ENCODE results near the gene MBP.
"Not testable (repeated sequence)": the region's sequence is repeated elsewhere in the genome, so short reads cannot be mapped to it uniquely, and the experiment has no call there.

The MBP gene

DNA sequence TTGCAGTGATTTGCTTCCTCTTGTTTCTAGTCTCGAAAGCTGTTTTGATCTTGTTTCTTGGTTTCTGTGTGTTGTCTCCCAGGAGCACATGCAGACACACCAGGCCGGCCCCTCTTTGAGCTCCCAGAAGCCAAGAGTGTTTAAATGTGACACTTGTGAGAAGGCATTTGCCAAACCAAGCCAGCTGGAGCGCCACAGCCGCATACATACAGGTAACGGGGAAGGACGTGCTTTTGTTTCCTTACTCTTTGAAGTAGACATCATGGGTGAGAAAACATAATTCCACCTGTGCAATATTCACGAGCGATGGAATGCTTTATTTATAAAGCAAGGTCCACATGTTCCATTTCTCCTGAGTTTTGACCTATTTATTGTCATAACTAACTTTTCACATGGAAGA, 173.0 kb downstream of the MBP start:
- no peak for DNase-seq

DNA sequence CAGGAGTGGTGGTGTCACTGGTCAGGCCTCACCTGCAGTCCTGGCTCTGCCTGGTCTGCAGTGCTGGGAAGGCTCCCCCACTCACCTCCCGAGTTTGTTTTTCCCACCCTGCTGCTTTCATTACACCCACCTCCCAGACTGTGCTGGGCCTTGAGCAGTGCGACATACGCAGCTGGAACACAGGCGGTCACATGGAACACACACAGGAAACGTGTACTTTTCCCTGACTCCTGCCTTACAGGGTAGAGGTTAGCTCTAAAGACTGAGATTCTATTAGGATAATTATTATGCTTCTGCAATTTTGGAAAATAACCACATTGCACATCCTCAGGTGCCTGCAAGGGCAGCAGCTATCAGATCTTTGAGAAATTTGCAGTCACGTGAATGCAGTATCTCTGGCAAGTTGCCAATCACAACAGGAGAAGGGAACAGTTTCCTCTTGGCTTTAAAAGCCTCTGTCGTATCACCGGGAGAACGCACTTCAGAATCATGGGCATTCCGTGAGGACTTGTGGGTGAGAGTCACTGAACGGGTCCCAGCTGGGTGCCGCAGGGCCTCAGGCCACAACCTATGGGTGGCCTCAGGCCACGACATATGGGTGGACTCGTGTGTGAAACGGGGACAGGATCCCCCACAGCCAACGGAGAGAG, 173.8 kb downstream of the MBP start:
- DNase-seq: no peak

DNA sequence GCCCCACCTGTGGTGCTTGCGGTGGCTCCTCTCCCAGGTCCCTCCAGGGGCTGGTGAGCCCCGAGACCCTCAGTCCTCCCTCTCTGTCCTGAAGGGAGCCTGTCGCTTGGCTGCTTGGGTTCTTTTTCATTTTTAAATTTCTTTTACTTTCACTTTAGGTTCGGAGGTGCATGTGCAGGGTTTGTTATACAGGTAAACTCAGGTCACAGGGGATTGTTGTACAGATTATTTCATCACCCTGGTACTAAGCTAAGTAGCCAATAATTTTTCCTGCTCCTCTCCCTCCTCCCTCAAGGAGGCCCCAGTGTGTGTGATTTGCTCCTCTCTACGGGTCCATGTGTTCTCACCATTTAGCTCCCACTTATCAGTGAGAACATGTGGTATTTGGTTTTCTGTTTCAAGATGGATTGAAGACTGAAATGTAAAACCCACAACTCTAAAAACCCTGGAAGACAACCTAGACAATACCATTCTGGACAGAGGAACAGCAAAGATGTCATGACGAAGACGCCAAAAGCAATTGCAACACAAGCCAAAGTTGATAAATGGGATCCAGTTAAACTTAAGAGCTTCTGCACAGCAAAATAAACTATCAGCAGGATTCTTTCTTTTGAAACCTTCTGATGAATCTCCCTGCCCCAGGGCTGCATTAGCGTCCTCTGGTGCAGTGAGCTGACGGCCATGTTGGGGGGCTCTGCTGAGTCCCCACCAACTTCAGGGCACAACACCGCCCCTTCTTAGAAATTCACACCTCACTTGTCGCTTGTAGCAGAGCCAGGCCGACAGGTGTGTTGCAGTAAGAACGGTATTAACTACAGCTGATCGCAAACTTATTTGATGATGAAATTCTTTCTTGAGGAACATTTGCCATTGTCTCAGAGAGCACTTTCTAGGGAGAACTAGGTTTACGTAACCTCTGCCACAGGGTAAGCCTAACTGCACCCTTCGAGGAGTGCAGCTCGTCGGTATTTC, 174.9 kb downstream of the MBP start:
- no peak for DNase-seq

DNA sequence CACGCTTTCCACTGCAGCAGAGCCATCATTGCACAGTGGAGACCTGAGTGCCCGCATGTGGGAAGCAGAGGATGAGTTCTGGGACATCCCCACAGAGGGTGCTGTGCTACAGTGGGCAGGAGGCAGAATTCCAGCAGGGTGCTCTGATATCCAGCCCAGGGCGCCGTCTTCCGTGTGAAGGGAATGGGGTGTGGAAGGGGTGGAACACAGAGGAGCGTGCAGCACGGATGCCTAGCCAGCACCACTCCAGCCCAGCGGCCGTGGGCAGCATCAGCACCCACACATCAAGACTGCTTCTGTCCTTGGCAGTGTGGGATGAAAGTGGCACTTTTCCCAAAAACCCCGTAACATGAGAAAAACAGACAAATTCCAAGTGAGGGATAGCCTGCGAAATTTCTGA, 175.9 kb downstream of the MBP start:
- no peak for DNase-seq

DNA sequence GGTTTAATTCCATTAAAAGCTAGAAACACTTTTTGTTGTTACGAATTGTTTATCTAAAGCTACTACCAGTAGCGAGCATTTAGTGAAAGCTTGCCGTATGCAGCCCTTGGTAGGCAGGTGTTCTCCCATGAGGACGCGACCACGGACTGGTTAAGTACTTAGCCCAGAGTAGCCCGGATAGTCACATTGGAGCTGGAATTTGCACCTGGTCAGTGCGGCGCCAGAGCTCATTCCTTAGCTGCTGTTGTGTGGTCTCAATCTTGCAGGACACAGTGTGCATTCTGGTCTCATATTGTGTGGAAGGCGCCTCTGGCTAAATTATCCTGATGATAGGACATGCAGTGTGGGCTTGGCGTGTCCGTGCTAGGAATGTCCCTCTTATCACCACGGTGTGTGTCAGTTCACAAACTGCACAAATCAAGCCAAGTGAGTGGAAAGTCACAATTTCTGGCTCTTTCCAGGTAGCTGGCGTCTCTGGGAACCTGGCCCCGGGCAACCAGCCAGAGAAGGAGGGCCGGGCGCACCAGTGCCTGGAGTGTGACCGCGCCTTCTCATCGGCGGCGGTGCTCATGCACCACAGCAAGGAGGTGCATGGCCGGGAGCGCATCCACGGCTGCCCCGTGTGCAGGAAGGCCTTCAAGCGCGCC, 176.9 kb downstream of the MBP start:
- no peak for DNase-seq

DNA sequence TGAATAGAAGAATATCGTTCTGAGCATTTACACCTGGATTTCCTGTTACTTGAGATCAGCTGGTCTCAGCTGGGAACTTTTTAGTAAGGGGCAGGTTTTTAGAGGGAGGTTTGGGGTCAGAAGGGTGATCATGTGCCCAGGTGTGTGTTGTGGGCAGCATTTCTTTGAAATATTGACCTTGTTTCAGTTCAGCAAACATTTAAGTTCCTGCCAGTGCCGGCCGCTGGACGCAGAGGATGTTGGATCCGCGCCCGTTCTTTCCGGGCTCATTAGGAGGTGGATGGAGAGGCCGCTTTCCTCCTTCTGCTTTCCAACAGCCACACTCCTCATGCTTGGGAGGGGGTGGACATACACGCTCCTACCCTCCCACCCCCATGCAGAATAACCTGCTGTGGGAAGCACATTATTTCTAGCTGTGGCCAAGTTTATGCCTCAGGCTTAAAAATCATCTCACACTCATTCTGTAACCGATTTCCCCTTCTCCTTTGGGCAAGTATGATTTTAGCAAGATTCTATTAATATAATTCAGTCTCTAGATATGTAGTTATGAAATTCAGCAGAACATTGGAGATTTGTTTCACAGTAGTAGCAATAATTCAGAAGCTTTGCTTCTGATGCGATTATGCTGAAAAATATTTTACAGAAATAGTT, 178.9 kb downstream of the MBP start:
- DNase-seq: no peak

DNA sequence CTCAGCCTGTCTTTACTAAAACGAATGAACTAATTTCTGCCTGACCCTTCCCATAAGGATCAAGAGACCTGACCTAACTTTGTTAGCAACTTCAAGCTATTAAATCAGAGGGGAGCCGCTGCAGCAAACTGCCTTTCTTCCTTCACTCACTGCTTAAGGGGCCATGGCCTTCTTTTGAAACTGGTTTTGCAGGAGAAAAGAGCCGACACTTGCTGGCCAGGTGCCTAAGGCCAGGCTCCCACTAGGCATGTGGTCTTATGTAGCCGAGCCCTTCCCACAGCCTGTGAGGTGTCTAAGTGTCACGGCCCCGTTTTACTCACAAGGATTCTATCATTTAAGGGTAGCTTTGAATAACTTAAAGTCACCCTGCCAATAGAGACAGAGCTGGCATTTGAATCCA, 179.4 kb downstream of the MBP start:
- no peak for DNase-seq

DNA sequence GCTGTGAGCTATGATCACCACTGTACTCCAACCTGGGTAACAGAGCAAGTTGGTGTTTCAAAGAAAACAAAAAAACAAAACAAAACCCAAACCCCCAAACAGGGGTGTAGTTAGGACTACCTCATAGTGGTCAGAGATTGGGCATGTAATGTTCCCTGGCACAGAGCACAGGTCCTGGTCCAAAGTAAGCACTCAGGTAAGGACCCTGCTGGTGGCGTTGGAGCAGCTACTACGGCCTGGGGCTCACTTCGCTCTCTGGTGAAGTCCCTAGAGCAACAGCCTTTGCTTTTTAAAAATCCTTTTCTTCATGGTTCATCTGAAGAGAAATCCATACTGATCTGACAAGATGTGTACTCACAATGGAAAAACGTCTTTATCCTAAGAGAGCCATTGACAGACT, 179.8 kb downstream of the MBP start:
- no peak for DNase-seq

DNA sequence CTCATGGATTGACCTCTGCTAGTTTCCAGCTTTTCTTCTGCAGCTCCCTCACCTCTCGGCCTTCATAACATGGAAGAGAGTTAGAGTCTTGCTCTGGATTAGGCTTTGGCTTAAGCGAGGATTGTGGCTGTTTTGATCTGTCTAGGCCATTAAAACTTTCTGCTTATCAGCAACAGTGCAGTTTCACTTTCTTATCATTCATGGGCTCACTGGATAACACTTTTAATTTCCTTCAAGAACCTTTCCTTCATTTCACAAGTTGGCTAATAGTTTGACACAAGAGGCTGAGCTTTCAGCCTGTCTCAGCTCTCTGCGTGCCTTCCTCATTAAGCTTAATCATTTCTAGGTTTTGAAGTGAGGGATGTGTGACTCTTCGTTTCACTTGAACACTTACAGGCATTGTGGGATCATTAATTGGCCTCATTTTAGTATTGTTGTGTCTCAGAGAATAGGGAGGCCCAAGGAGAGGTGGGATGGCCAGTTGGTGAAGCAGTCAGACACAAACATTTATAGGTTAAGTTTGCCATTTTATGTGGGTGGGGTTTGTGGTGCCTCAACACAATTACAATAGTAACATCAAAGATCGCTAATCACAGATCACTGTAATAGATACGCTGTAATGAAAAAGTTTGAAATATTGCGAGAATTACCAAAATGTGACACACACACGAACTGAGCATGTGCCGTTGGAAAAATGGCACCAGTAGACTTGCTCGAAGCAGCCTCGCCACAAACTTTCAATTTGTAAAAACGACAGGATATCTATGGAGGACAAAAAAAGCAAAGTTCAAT, 180.9 kb downstream of the MBP start:
- no peak for DNase-seq

DNA sequence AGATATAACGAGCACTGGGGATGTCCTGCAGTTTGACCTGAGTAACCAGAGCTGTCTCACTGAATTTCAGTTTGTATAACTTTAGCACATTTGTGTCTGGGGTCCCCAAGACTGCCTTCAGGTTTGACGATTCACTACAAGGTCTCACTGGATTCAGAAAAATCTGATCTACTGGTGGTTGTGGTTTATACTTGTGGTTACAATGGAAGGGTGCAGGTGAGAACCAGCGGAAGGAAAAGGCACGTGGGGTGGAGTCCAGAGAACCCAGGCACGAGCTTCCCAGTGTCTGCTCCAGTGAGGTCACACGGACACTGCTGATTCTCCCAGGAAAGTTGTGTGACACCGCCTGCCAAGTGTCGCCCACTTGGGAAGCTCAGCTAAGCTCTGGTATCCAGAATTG, 184.2 kb downstream of the MBP start:
- DNase-seq: no peak

DNA sequence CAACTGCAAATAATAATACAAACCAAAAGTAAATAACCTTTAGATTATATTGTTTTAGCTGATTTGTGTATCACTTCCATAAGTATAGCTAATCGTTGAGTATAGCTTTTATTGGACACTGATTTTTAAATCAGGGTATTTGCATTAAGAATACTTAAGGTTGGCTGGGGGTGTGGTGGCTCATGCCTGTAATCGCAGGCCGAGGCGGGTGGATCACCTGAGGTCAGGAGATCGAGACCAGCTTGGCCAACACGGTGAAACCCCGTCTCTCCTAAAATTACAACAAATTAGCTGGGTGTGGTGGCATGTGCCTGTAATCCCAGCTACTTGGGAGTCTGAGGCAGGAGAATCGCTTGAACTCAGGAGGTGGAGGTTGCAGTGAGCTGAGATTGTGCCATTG, 188.2 kb downstream of the MBP start:
- DNase-seq: not testable (repeated sequence)

DNA sequence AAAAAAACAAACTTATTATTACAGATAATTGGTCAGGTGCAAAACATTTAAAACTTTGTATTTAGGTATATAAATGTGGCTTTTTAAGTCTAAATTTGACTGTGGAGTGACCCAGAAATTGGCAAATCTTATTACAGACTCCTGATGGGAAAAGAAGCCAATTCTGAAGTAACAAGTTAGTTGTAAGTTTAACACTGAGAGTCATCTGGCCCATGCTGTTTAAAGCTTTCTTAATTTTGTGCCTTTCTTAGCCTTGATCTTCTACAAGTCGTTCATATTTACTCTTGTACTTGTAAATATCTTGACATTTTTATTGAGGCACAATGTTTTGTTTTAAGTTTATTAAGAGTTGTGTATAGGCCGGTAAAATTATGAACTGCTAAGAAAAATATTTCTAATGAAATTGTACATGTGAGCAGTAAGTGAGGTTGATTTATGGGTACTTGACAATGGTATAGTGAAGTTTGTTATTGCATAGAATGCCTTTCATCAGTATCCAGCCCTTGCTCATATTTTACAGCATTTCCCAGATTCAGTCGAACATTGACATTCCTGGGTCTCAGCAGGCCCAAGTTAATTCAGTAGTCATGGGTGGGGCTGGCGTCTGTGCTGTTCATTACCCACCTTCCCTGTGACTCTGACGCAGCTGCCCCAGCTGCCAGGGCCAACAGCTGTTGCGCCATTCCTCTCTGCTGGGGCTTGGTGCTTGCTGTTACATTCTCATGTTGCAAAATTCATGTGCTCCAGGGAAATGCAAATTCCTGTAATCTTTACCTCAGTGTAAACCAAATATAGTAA, 188.8 kb downstream of the MBP start:
- DNase-seq: no peak

DNA sequence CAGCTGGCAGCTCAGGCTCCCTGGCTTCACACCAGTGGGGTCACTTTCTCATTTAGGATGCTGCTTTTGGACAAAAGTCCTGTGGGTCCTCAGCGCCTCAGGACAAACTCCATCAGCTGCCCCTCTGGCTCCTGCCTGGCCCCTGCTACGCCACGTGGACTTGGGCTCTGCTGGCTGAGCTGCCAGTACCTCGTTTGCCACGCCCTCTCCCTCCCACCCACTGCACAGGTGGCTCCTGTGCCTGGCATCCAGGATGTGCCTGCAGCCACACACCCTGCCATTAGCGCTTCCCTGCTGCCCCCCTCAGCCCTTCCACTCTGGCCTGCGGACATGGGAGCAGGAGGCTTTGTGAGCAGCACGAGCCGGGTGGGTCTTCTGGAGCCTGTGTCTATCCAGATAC, 191.3 kb downstream of the MBP start:
- DNase-seq: no peak

DNA sequence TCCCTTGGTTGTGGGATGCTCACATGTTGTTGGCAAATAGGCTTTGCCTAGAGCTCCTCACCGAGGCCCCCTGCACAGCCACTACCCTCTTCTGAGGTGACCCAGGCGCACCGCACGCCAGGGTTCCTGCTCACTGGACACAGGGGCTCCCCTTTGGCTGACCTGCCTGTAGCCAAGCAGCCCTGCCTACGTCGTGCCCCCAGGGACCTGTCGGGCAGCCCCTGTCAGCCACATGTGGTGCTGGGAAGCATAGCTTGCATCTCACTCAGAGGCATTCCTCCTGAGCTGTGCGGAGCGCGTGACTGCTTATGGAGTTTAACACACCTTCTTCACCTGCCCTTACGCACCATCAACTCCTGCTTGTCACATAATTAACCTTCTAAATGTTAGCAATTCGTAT, 194.0 kb downstream of the MBP start:
- DNase-seq: no peak

DNA sequence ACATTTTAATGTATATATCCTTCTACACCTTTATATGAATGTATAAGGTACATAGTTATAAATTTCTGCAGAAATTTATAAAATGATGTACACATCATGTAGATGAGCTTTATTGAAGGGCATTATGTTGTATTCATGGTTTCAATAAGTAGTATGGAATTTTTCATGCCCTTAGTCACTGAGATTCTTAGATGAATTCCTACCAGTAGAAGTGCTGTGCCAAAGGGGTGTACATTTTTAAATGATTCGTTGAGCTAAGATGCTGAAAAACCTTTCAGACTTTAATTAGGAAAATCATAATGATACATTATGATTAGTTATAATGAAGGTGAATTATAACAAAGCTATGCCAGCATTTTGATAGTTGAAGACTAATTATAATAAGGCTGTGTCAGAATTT, 195.0 kb downstream of the MBP start:
- DNase-seq: no peak

DNA sequence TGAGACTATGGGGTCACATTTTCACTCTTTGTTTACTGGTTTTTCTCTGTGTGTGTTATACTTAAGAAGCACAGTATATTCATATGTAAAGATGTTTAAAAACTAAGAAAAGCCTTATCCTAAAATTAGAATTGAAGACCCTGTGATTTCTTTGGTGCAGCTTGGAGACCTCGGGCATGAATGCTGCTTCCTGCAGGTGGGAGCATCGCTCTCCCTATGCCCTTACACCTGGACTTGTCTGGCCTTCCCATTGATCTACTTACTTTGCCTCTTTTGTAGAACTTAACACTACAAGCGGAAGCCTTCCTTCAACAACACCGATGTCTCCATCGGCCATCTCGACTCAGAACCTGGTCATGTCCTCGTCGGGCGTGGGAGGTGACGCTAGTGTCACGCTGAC, 195.7 kb downstream of the MBP start:
- no peak for DNase-seq

DNA sequence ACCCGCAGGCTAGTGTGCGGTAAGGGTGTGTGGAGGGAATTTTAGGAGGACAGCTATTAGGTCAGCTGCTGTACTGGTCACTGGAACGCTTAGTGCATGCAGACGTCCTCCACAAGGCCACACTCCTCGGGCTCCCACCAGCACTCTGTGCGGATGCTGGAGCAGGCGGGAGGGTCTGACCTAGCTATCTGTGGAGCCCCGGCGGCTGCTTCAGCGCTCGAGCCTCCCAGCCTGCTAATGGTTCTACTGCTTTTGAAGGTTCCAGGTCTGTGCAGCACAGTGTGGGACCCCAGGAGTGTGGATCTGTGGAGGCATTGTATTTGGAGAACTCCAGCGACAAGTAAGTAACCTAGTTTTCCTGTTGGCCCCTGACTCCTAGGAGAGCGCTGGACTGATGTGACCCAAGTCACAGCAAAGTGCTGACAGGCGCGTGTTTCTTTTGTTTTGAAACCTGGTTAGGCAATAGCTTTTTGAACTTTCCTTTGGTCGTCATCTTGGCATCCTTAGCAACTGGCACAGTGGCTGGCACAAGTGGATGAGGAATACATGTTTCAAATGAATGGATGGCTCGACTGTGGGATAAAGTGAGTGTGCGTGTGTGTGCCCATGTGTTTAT, 196.8 kb downstream of the MBP start:
- no peak for DNase-seq

DNA sequence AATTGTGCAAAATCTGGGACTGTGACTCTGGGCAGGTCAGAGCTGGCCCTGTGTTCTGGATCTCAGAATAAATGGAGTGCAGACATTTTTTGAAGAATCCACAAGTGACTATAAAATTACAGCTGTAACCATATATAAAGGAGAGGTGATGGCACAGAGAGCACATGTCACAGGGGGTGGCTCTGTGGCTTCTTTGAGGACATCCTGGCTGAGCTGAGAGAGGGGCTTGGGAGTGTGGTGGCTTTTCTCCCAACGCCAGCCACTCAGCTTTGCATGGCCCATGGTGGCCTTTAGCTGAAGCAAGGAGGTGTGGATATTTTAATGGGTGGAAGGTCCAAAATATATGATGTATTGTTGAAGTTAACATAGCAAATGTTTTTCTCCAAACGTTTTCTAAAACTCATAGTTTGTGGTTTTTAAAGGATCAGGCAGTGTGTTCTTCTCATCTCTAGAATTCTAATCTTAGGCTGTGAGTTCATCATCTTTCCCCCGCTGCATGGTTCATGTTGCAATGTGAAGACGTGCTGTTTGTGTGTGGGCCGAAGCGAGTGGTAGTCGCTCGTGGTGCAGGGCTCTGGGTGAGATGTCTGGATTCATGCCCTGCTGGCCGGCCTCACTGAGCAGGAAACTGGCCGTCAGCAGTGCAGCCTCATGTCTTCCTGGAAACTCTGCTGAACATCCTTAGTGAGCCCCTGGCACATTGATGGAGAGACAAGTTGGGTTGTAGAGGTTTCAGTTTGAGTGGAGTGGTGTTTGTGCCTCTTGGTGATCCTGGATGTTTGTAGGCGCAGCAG, 200.4 kb downstream of the MBP start:
- no peak for DNase-seq

DNA sequence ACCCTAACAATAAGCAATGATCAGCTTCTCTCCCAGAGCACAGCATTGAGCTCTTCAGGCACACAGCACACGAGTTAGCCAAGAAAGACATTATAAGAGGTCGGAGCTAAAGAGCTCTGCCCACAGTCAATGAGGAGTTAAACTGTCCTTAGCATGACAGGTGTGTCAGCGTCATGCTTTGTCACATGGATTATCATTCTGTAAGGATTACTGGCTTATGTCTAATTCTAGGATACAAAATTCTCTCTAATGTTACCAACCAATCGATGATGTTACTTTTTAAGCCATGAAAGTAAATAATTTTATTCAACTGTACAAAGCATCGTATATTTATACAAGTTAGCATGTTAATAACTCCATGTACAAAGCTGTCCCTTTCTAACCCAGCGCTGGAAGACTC, 201.4 kb downstream of the MBP start:
- no peak for DNase-seq

All from kidney glomerular epithelial cell (primary cell).